ENCODE measurements around the gene AP3S2. TPM values are rescaled to one million over a fixed set of nuclear protein-coding genes. Genes with fewer than 3 reads are reported as not detected.
"Not testable (repeated sequence)": the region's sequence is repeated elsewhere in the genome, so short reads cannot be mapped to it uniquely, and the experiment has no call there.

Gene AP3S2
- total RNA-seq, 1 donor from 2014 or later = 24.7 TPM

GRCh38 chr15:89835176-89835564 is 58.6 kb downstream of the AP3S2 start:
- no peak for DNase-seq (ENCODE audit: low spot score)
- intact Hi-C loops (cut with micrococcal nuclease) = no loop called here
- Mint-ChIP-seq H3K27ac (no peak overlapping the region), H3K36me3 (ENCODE audit: low read depth) (peaks cover 20% of the 10 kb centered on the region), H3K4me3 (no peak overlapping the region), H3K9me3 (no peaks in the 10 kb centered on the region), H3K4me1 (ENCODE audit: low read depth) (no peaks in the 10 kb centered on the region), H3K27me3 (ENCODE audit: insufficient read depth) (no peaks in the 10 kb centered on the region)

GRCh38 chr15:89834465-89835175 is 59.2 kb downstream of the AP3S2 start:
- H3K4me3 Mint-ChIP-seq; H3K9me3 Mint-ChIP-seq; H3K27ac Mint-ChIP-seq; H3K27me3 Mint-ChIP-seq (ENCODE audit: insufficient read depth); intact Hi-C loops (cut with micrococcal nuclease); DNase-seq (ENCODE audit: low spot score); H3K4me1 Mint-ChIP-seq (ENCODE audit: low read depth): not testable (repeated sequence)
- peaks cover 20% of the 10 kb centered on the region for H3K36me3 Mint-ChIP-seq (ENCODE audit: low read depth)

DNA sequence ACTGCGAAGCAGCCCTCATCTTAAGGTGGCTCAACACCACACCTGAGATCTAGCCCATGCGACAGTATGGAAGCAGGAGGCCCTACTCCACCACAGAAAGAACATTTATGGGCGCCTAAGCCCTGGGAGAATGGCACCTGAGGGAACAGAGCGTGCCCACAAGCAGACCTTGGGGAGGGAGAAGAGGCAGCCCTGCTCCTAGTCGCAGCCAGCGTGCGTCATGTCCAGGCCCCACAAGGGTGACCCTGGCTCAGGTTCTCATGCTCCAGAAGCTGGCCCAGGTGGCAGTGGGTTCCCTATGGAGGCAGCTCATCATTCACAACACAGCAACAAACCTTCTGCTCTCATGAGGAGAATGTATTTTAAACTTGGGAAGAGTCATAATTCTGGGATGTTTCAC is 59.8 kb downstream of the AP3S2 start:
- Mint-ChIP-seq H3K4me3 (no peak overlapping the region), H3K36me3 (ENCODE audit: low read depth) (peaks cover 20% of the 10 kb centered on the region), H3K4me1 (ENCODE audit: low read depth) (no peaks in the 10 kb centered on the region), H3K9me3 (no peaks in the 10 kb centered on the region), H3K27ac (no peak overlapping the region), H3K27me3 (ENCODE audit: insufficient read depth) (no peaks in the 10 kb centered on the region)
- no peak for DNase-seq (ENCODE audit: low spot score)
- intact Hi-C loops (cut with micrococcal nuclease) = no loop called here

GRCh38 chr15:89830639-89831038 is 63.2 kb downstream of the AP3S2 start:
- Mint-ChIP-seq H3K9me3 (no peaks in the 10 kb centered on the region), H3K27me3 (ENCODE audit: insufficient read depth) (no peaks in the 10 kb centered on the region), H3K36me3 (ENCODE audit: low read depth) (peaks cover 18% of the 10 kb centered on the region), H3K4me1 (ENCODE audit: low read depth) (no peaks in the 10 kb centered on the region), H3K27ac (no peak overlapping the region), H3K4me3 (no peak overlapping the region)
- intact Hi-C loops (cut with micrococcal nuclease) = no loop called here
- no peak for DNase-seq (ENCODE audit: low spot score)

DNA sequence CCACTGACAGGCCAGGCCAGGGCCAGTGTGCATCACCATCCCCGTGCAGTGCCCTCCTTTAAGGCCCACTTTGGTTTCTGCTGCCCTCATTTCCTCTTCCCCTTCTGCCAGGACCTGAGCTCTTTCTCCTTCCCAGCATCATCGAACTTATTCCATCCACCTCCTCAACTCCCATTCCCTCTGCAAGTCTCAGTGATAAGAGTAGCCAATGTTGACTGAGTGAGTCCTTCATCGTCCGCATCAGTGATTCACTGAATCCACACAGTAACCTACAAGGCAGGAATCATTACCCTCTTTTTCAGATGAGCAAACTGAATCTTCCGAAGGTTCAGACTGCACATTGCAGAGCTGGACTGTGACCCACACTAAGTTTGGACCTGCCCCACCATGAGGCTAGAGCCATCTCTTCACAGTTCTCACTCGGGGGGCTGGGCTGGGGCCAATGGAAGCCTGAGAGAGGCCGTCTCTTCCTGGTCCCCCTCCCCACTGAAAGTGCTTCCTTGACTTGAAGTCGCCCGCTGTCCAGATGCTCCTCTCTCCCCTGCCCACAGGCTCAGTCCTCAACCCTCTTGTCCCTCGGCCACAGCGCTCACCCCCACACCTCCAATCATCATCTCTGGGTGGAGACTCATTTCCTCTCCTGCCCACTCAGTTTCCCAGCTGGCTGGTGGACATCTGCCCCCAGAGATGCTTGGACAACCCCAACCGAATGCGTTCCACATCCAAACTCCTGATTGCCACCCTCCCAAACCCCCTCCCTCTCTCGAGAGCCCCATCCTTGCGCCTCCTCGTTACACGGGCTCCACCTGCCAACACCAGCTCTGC is 64.0 kb downstream of the AP3S2 start:
- Mint-ChIP-seq H3K27ac (no peak overlapping the region), H3K36me3 (ENCODE audit: low read depth) (peaks cover 14% of the 10 kb centered on the region), H3K4me3 (no peak overlapping the region), H3K9me3 (no peaks in the 10 kb centered on the region), H3K27me3 (ENCODE audit: insufficient read depth) (no peaks in the 10 kb centered on the region), H3K4me1 (ENCODE audit: low read depth) (no peaks in the 10 kb centered on the region)
- DNase-seq (ENCODE audit: low spot score) = no peak
- intact Hi-C loops (cut with micrococcal nuclease) = no loop called here

DNA sequence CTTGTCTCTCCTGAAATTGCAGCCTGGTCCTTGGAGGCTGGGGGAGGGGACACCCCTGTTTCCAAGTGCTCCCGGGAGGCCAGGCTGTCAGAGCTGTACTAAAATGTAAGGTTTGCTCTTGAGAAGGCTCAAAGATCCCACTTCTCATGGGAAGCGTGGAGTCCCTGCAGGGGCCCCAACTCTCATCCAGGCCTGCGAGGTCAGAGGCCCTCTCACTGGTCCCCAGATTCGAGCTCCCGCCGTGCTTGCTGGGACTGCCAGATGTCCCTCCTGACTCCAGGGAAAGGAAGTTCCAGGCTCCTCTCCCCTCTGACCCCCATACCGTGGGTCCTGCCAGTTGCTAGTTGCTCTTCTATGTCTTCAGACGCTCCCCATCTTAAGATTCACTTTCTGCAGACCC is 64.6 kb downstream of the AP3S2 start:
- intact Hi-C loops (cut with micrococcal nuclease) = no loop called here
- Mint-ChIP-seq H3K4me3 (no peak overlapping the region), H3K4me1 (ENCODE audit: low read depth) (no peaks in the 10 kb centered on the region), H3K36me3 (ENCODE audit: low read depth) (peaks cover 12% of the 10 kb centered on the region), H3K27me3 (ENCODE audit: insufficient read depth) (no peaks in the 10 kb centered on the region), H3K27ac (no peak overlapping the region), H3K9me3 (no peaks in the 10 kb centered on the region)
- no peak for DNase-seq (ENCODE audit: low spot score)

DNA sequence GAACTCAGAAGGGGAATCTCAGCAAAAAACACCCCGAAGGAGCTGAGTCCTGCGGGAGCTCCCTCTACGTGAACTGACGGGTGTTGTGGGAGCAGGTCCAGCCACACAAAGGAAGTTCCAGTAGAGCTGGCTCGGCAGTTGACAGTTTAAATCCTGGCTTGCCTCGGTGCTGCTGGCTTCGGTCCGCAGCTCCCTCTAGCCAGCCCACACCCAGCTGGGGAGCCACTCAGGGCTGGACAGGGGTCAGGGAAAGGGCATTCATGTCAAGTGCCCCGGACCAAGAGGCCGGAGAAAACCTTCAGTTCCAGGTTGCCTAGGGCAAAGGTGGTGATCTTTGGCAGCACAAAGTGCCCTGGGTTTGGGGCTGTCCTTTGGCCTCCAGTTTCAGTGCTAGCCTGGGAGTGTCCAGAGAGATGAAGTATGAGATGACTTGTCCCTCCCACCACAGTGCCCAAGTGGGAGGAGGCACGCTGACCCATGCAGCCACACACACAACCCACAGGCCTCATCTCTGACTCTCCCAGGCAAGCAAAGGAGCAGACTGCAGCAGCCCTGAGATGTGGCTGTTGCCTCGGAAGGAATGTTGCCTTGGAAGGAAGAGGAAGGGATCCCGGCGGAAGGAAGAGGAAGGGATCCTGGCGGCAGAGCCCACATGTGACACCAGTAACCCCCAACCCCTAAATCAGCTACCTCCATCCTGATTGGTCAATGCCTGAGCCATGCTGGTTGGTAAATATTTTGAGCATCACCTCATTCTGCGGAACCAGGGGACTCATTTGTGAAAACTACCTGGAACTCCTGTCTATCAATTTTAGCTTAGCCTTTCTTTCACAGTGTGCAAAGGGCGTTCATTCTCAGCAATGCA is 65.3 kb downstream of the AP3S2 start:
- H3K4me1 Mint-ChIP-seq (ENCODE audit: low read depth) = no peaks in the 10 kb centered on the region
- H3K27ac Mint-ChIP-seq = no peak overlapping the region
- intact Hi-C loops (cut with micrococcal nuclease) = no loop called here
- no peak for DNase-seq (ENCODE audit: low spot score)
- H3K9me3 Mint-ChIP-seq = no peaks in the 10 kb centered on the region
- H3K27me3 Mint-ChIP-seq (ENCODE audit: insufficient read depth) = no peaks in the 10 kb centered on the region
- H3K4me3 Mint-ChIP-seq = no peak overlapping the region
- H3K36me3 Mint-ChIP-seq (ENCODE audit: low read depth) = peaks cover 6% of the 10 kb centered on the region

- no peak for DNase-seq (ENCODE audit: low spot score)
- Mint-ChIP-seq H3K27me3 (ENCODE audit: insufficient read depth) (no peaks in the 10 kb centered on the region), H3K4me3 (no peak overlapping the region), H3K4me1 (ENCODE audit: low read depth) (no peaks in the 10 kb centered on the region), H3K36me3 (ENCODE audit: low read depth) (peaks cover 3% of the 10 kb centered on the region), H3K27ac (no peak overlapping the region), H3K9me3 (no peaks in the 10 kb centered on the region)
- intact Hi-C loops (cut with micrococcal nuclease) = no loop called here
Measured at GRCh38 chr15:89827829-89828228, 66.0 kb downstream of the AP3S2 start.

DNA sequence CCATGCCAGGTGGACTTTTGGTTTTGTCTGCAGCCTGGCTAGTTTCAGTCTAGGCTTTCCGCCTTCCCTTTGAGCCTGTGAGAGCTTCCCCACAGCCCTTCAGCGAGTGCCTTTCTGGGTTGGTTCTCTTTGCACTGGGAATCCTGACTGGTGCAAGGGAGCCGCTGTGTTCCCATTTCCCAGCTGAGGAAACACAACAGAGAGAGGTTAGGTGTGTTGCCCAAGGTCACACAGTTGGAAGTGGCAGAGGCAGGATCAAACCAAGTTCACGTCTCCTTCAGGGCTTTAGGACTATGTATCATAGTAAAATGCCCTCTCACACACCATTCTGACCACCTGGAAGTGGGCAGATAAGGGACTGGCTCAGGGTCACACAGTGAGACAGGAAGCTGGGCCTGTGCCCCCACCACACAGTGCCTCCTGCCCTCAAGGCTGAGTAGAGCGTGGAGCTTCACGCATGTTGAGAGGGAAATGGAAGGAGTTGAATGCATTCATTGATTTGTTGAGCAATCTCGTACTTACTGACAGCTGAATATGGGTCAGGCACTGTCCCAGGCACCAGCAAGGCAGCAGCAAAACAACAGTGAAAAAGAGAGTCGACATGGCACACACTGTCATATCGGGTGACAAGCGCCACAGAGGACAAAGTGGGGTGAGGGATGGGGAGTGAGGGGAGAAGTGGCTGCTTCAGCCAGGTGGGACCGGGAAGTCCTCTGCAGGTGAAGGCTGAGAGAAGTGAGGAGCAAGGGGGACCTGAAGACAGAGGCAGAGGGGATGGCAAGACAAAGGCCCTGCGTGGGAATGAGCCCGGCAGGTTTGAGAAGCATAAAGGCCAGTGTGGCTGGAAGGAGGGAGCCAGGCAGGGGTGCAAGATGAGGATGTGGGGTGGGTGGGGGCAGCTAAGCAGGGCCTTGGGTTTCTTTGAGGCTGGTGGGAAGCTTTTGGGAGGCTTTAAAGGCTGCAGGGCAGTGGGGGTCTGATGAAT is 66.8 kb downstream of the AP3S2 start:
- no peaks in the 10 kb centered on the region for H3K4me1 Mint-ChIP-seq (ENCODE audit: low read depth)
- no peak for DNase-seq (ENCODE audit: low spot score)
- no peaks in the 10 kb centered on the region for H3K9me3 Mint-ChIP-seq
- H3K27ac Mint-ChIP-seq = no peak overlapping the region
- H3K36me3 Mint-ChIP-seq (ENCODE audit: low read depth) = peaks cover 2% of the 10 kb centered on the region
- no peaks in the 10 kb centered on the region for H3K27me3 Mint-ChIP-seq (ENCODE audit: insufficient read depth)
- intact Hi-C loops (cut with micrococcal nuclease) = no loop called here
- H3K4me3 Mint-ChIP-seq = no peak overlapping the region

GRCh38 chr15:89825271-89825940 is 68.4 kb downstream of the AP3S2 start:
- intact Hi-C loops (cut with micrococcal nuclease) = no loop called here
- Mint-ChIP-seq H3K27ac (no peak overlapping the region), H3K4me1 (ENCODE audit: low read depth) (no peaks in the 10 kb centered on the region), H3K36me3 (ENCODE audit: low read depth) (no peaks in the 10 kb centered on the region), H3K4me3 (no peak overlapping the region), H3K27me3 (ENCODE audit: insufficient read depth) (peaks cover 5% of the 10 kb centered on the region), H3K9me3 (no peaks in the 10 kb centered on the region)
- DNase-seq (ENCODE audit: low spot score) = no peak

DNA sequence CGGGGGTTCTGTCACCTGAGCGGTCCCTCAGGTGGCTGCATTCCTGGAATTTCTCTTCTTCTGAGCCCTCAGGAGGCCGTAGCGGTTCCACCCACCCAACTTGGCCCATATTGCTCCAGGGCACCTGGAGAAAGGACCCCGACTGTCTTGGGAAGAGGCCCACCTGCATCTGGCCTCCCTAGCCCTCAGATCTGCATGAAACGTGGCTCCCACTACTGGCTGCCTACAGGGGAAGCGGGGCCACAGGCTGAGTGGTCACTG is 69.3 kb downstream of the AP3S2 start:
- H3K27me3 Mint-ChIP-seq (ENCODE audit: insufficient read depth) = peaks cover 5% of the 10 kb centered on the region
- no peaks in the 10 kb centered on the region for H3K36me3 Mint-ChIP-seq (ENCODE audit: low read depth)
- no peaks in the 10 kb centered on the region for H3K9me3 Mint-ChIP-seq
- H3K27ac Mint-ChIP-seq = no peak overlapping the region
- DNase-seq (ENCODE audit: low spot score) = no peak
- no peaks in the 10 kb centered on the region for H3K4me1 Mint-ChIP-seq (ENCODE audit: low read depth)
- intact Hi-C loops (cut with micrococcal nuclease) = no loop called here
- no peak overlapping the region for H3K4me3 Mint-ChIP-seq

All from activated T-helper 1 cell treated with anti-CD3 and anti-CD28 coated beads, Interleukin-12 subunit alpha, Interleukin-12 subunit beta, Interleukin-2, Interleukin-4 antibody, amounts not matched to agents 30 ng/mL and 10 ng/mL and 1 ng/mL, durations not matched to agents 14 hours and 24 hours and 36 hours (primary cell).